Measurements from ENCODE around the gene NID2. TPM values are rescaled to one million over a fixed set of nuclear protein-coding genes. Genes with fewer than 3 reads are reported as not detected.

The NID2 gene
- total RNA-seq, 4 donors from 2014 or later, result 8.6 to 16.5 (median 11.5) TPM

- Histone ChIP-seq H3K4me3 (no peak overlapping the region), H3K27me3 (no peaks in the 10 kb centered on the region), H3K36me3 (no peaks in the 10 kb centered on the region), H3K4me1 (peaks cover 0 to 24% (median 0%) of the 10 kb centered on the region in 4 donors), H3K27ac (no peak overlapping the region), H3K9me3 (no peaks in the 10 kb centered on the region)
- TF ChIP-seq POLR2A (IDR thresholded peaks at IDR 0.05) (no peak), CTCF (IDR thresholded peaks at IDR 0.05) (no peak)
- no peak for DNase-seq
Measured at GRCh38 chr14:52049721-52050588, 18.9 kb downstream of the NID2 start.

GRCh38 chr14:52049271-52049670, 19.6 kb downstream of the NID2 start:
- H3K27ac ChIP-seq, result no peak overlapping the region
- no peaks in the 10 kb centered on the region for H3K9me3 ChIP-seq
- peaks cover 0 to 24% (median 0%) of the 10 kb centered on the region in 4 donors for H3K4me1 ChIP-seq
- no peaks in the 10 kb centered on the region for H3K27me3 ChIP-seq
- no peak overlapping the region for H3K4me3 ChIP-seq
- H3K36me3 ChIP-seq, result no peaks in the 10 kb centered on the region
- DNase-seq, result no peak
- TF ChIP-seq POLR2A (IDR thresholded peaks at IDR 0.05), result no peak
- no peak for TF ChIP-seq CTCF (IDR thresholded peaks at IDR 0.05)

- H3K4me3 ChIP-seq, result no peak overlapping the region
- peaks cover 0 to 20% (median 0%) of the 10 kb centered on the region in 4 donors for H3K4me1 ChIP-seq
- no peaks in the 10 kb centered on the region for H3K27me3 ChIP-seq
- no peak for DNase-seq
- TF ChIP-seq CTCF (IDR thresholded peaks at IDR 0.05), result no peak
- TF ChIP-seq POLR2A (IDR thresholded peaks at IDR 0.05), result no peak
- H3K9me3 ChIP-seq, result no peaks in the 10 kb centered on the region
- H3K27ac ChIP-seq, result peak overlapping the region in 1 of 4 donors; percentile 54
- H3K36me3 ChIP-seq, result no peaks in the 10 kb centered on the region
Measured at GRCh38 chr14:52048641-52049204, 20.1 kb downstream of the NID2 start.

- Histone ChIP-seq H3K9me3 (no peaks in the 10 kb centered on the region), H3K27ac (peak overlapping the region in 1 of 4 donors; percentile 54), H3K36me3 (no peaks in the 10 kb centered on the region), H3K4me1 (peaks cover 0 to 16% (median 0%) of the 10 kb centered on the region in 4 donors), H3K27me3 (no peaks in the 10 kb centered on the region), H3K4me3 (no peak overlapping the region)
- no peak for TF ChIP-seq POLR2A (IDR thresholded peaks at IDR 0.05)
- TF ChIP-seq CTCF (IDR thresholded peaks at IDR 0.05), result no peak
- no peak for DNase-seq
Measured at GRCh38 chr14:52048116-52048515, 20.7 kb downstream of the NID2 start.

- no peak for TF ChIP-seq CTCF (IDR thresholded peaks at IDR 0.05)
- H3K36me3 ChIP-seq, result no peaks in the 10 kb centered on the region
- no peaks in the 10 kb centered on the region for H3K9me3 ChIP-seq
- no peak for DNase-seq
- H3K4me1 ChIP-seq, result peaks cover 0 to 10% (median 0%) of the 10 kb centered on the region in 4 donors
- H3K27ac ChIP-seq, result peak overlapping the region in 1 of 4 donors; percentile 64
- H3K27me3 ChIP-seq, result no peaks in the 10 kb centered on the region
- no peak overlapping the region for H3K4me3 ChIP-seq
Measured at GRCh38 chr14:52046376-52046917, 22.4 kb downstream of the NID2 start.
